ENCODE results near the gene GFPT1. TPM values are rescaled to one million over a fixed set of nuclear protein-coding genes. Genes with fewer than 3 reads are reported as not detected.

The GFPT1 gene
- total RNA-seq, 2 donors from 2014 or later: 46.3 to 55.1 TPM

GRCh38 chr2:69307579-69308064 is 79.4 kb downstream of the GFPT1 start:
- Mint-ChIP-seq H3K36me3 (ENCODE audit: insufficient read depth in 2 of 2) (peaks cover 0 to 6% of the 10 kb centered on the region in 2 donors), H3K9me3 (peaks cover 4 to 6% of the 10 kb centered on the region in 2 donors), H3K4me3 (peak overlapping the region; percentile 78 to 82), H3K27me3 (ENCODE audit: low read depth) (peaks cover 38% of the 10 kb centered on the region), H3K27ac (no peak overlapping the region), H3K4me1 (ENCODE audit: low read depth) (peaks cover 16% of the 10 kb centered on the region)
- DNase-seq (no peak), ATAC-seq (replicated peaks in 1 of 2) (no peak)

DNA sequence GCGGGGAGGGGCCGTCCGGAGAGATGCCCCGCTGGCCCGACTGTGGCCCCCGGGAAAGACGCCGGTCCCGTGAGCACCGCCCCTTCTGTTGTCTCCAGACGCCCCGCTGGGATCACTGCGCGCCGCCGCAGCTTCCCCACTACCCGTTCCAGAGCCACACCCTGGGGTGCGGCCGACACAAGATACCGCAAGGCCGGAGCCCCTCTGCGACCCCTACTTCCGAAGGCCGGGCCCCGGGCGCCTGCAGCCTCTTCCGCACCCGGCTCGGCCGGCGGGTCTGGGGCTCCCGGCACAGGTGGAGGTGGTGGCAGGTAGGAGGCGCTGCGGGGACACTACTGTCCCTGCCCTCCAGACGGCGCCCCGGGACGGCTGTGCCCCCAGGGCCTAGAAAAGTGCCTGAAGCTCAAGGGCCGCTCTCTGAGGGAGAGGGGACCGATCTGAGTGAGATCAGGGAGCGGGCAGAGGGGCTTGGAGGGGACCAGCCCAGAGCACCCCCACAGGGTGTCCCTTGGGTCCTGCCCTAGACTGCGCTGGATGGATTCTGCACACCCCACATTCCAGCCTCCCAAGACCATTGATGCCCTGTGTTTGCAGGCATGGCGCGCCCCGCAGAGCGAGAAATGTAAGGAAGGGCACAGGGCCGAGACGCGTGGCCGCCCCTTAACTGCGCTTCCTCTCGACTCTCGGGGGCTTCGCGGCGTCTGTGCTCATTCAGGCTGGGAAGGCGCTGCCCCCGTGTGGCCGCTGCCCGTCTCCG is 80.0 kb downstream of the GFPT1 start:
- Mint-ChIP-seq H3K4me3 (peak overlapping the region; percentile 78 to 82), H3K27me3 (ENCODE audit: low read depth) (peaks cover 38% of the 10 kb centered on the region), H3K9me3 (peaks cover 4 to 6% of the 10 kb centered on the region in 2 donors)

GRCh38 chr2:69306393-69306821 is 80.6 kb downstream of the GFPT1 start:
- H3K4me1 Mint-ChIP-seq (ENCODE audit: low read depth): peaks cover 16% of the 10 kb centered on the region
- ATAC-seq (replicated peaks in 1 of 2) (no peak), DNase-seq (no peak)
- H3K27ac Mint-ChIP-seq: no peak overlapping the region
- peaks cover 38% of the 10 kb centered on the region for H3K27me3 Mint-ChIP-seq (ENCODE audit: low read depth)
- peak overlapping the region; percentile 78 to 82 for H3K4me3 Mint-ChIP-seq
- H3K36me3 Mint-ChIP-seq (ENCODE audit: insufficient read depth in 2 of 2): peaks cover 0 to 6% of the 10 kb centered on the region in 2 donors
- peaks cover 4 to 6% of the 10 kb centered on the region in 2 donors for H3K9me3 Mint-ChIP-seq

More for the DNA sequence above, 80.0 kb downstream of the GFPT1 start:
- DNase-seq (peak; percentile 79 to 81), ATAC-seq (replicated peaks in 1 of 2) (peak; percentile 86)
- H3K27ac Mint-ChIP-seq: no peak overlapping the region
- peaks cover 0 to 6% of the 10 kb centered on the region in 2 donors for H3K36me3 Mint-ChIP-seq (ENCODE audit: insufficient read depth in 2 of 2)
- peaks cover 16% of the 10 kb centered on the region for H3K4me1 Mint-ChIP-seq (ENCODE audit: low read depth)

DNA sequence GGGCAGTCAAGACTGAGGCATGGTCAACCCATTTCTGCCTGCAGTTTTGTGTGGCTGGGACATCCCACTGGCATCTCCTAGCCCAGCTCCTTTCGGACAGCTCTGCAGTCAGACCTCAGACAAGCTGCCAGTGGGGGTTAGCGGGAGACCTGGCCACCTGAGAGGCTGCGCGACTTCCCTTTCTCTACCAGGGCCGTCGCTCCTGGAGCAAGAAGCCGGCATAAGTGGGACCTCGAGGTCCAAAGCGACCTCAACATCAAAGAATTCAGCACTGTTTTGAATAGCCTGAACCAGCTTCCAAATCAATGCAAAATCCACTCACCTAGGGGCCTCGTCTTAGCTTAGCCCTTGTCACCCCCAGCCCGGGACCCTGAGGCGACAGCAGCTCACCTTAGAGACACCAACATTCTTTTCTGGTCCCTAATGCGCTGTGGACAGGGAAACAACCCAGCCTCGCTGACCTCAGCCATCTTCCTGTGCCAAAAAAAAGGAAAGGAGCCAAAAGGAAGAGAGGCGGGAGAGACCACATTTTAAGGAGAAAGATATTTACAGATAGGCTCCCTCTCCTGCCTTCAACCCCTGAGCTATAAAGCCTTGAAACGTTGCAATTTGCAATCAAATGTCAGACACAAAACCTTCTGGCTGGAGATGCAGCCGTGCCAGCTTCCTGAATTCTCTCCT is 81.2 kb downstream of the GFPT1 start:
- H3K36me3 Mint-ChIP-seq (ENCODE audit: insufficient read depth in 2 of 2): peaks cover 0 to 6% of the 10 kb centered on the region in 2 donors
- DNase-seq (no peak), ATAC-seq (replicated peaks in 1 of 2) (no peak)
- H3K27ac Mint-ChIP-seq: no peak overlapping the region
- peaks cover 39% of the 10 kb centered on the region for H3K27me3 Mint-ChIP-seq (ENCODE audit: low read depth)
- H3K4me3 Mint-ChIP-seq: peak overlapping the region; percentile 78 to 82
- peaks cover 4 to 6% of the 10 kb centered on the region in 2 donors for H3K9me3 Mint-ChIP-seq
- peaks cover 16% of the 10 kb centered on the region for H3K4me1 Mint-ChIP-seq (ENCODE audit: low read depth)

DNA sequence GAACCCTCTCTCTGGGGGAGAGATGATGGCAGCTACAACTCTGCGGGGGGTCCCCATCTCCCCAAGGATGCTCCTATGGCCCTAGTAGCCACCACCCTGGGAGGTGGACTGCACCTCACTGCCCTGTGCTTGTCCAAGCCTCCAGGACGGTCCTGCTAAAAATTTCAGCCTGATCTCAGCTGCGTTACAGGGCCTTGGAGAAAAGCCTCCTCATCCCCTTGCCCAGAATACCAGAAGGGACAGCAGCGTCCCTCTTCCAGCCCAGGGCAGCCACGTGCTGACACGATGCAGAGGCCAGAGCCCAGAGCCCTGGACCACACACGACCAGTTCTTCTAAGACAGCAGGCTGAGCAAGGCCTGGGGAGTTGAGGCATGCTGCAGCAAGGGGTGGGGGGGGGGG is 81.9 kb downstream of the GFPT1 start:
- ATAC-seq (replicated peaks in 1 of 2) (no peak), DNase-seq (no peak)
- H3K36me3 Mint-ChIP-seq (ENCODE audit: insufficient read depth in 2 of 2): peaks cover 0 to 6% of the 10 kb centered on the region in 2 donors
- peaks cover 16% of the 10 kb centered on the region for H3K4me1 Mint-ChIP-seq (ENCODE audit: low read depth)
- H3K27me3 Mint-ChIP-seq (ENCODE audit: low read depth): peaks cover 46% of the 10 kb centered on the region
- no peak overlapping the region for H3K27ac Mint-ChIP-seq
- no peak overlapping the region for H3K4me3 Mint-ChIP-seq
- H3K9me3 Mint-ChIP-seq: peaks cover 4 to 6% of the 10 kb centered on the region in 2 donors

DNA sequence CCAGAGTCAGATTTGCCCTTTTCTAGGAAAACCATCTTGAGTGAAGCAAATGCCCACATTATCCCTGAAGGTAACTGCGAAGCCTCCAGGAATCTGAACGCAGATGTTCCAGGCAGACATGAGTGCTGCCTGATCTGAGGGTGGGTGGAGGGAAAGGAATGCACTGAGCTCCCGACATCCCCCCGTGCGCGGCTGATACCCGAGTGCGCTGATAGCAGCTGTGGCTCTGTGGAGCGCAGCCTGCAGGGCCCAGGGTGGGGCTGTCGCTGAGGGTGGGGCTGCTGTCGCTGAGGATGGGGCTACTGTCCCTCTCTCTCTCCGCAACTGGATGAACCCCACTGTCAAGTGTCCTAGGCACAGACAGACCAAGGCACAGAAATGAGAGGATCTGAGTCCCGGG is 82.4 kb downstream of the GFPT1 start:
- H3K27ac Mint-ChIP-seq: no peak overlapping the region
- H3K27me3 Mint-ChIP-seq (ENCODE audit: low read depth): peaks cover 51% of the 10 kb centered on the region
- peaks cover 0 to 6% of the 10 kb centered on the region in 2 donors for H3K36me3 Mint-ChIP-seq (ENCODE audit: insufficient read depth in 2 of 2)

GRCh38 chr2:69300650-69301049 is 86.4 kb downstream of the GFPT1 start:
- Mint-ChIP-seq H3K4me1 (ENCODE audit: low read depth) (no peaks in the 10 kb centered on the region), H3K9me3 (peaks cover 4 to 6% of the 10 kb centered on the region in 2 donors), H3K4me3 (no peak overlapping the region), H3K36me3 (ENCODE audit: insufficient read depth in 2 of 2) (peaks cover 0 to 6% of the 10 kb centered on the region in 2 donors), H3K27me3 (ENCODE audit: low read depth) (peaks cover 38% of the 10 kb centered on the region), H3K27ac (no peak overlapping the region)
- DNase-seq (no peak), ATAC-seq (replicated peaks in 1 of 2) (no peak)

More for the DNA sequence above, 82.4 kb downstream of the GFPT1 start:
- peaks cover 16% of the 10 kb centered on the region for H3K4me1 Mint-ChIP-seq (ENCODE audit: low read depth)
- H3K9me3 Mint-ChIP-seq: peaks cover 4 to 6% of the 10 kb centered on the region in 2 donors
- no peak for ATAC-seq (replicated peaks in 1 of 2)
- DNase-seq: no peak
- H3K4me3 Mint-ChIP-seq: no peak overlapping the region

GRCh38 chr2:69299772-69300516 is 87.1 kb downstream of the GFPT1 start:
- Mint-ChIP-seq H3K4me3 (no peak overlapping the region), H3K9me3 (peaks cover 4 to 6% of the 10 kb centered on the region in 2 donors), H3K27me3 (ENCODE audit: low read depth) (peaks cover 38% of the 10 kb centered on the region), H3K36me3 (ENCODE audit: insufficient read depth in 2 of 2) (peaks cover 0 to 6% of the 10 kb centered on the region in 2 donors), H3K4me1 (ENCODE audit: low read depth) (no peaks in the 10 kb centered on the region), H3K27ac (no peak overlapping the region)
- DNase-seq: no peak
- ATAC-seq (replicated peaks in 1 of 2): no peak

- Mint-ChIP-seq H3K36me3 (ENCODE audit: insufficient read depth in 2 of 2) (peaks cover 0 to 1% of the 10 kb centered on the region in 2 donors), H3K27me3 (ENCODE audit: low read depth) (peaks cover 36% of the 10 kb centered on the region), H3K9me3 (peaks cover 0 to 1% of the 10 kb centered on the region in 2 donors), H3K4me3 (no peak overlapping the region), H3K4me1 (ENCODE audit: low read depth) (no peaks in the 10 kb centered on the region), H3K27ac (no peak overlapping the region)
- ATAC-seq (replicated peaks in 1 of 2): no peak
- DNase-seq: no peak
These were observed 88.2 kb downstream of the GFPT1 start for GRCh38 chr2:69298862-69299261.

- no peak overlapping the region for H3K4me3 Mint-ChIP-seq
- DNase-seq: no peak
- H3K4me1 Mint-ChIP-seq (ENCODE audit: low read depth): no peaks in the 10 kb centered on the region
- ATAC-seq (replicated peaks in 1 of 2): peak; percentile 5 to 37
- no peak overlapping the region for H3K27ac Mint-ChIP-seq
- no peaks in the 10 kb centered on the region for H3K36me3 Mint-ChIP-seq (ENCODE audit: insufficient read depth in 2 of 2)
- peaks cover 30% of the 10 kb centered on the region for H3K27me3 Mint-ChIP-seq (ENCODE audit: low read depth)
- H3K9me3 Mint-ChIP-seq: peaks cover 0 to 1% of the 10 kb centered on the region in 2 donors
These were observed 88.8 kb downstream of the GFPT1 start for GRCh38 chr2:69298261-69298660.

DNA sequence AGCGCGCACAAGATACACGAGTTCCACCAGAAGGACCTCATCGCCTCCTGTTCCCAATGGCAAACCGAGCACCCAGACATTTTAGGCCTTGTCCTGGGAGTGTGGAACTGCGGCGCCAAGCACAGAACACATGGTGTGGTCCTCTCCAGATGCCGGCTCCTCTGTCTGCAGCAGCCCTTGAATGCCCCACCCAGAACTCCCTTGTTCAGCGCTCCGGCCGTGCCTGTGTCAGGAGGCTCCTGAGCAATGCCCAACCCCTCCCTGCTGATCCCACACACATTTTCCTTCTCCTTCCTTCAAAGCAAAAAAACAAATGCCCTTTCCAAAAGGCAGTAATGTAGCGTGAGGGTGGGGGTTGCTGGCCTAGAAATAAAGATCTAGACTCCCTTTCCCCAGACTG is 89.8 kb downstream of the GFPT1 start:
- Mint-ChIP-seq H3K27me3 (ENCODE audit: low read depth) (peaks cover 23% of the 10 kb centered on the region), H3K27ac (no peak overlapping the region), H3K36me3 (ENCODE audit: insufficient read depth in 2 of 2) (no peaks in the 10 kb centered on the region), H3K4me3 (no peak overlapping the region), H3K9me3 (no peaks in the 10 kb centered on the region), H3K4me1 (ENCODE audit: low read depth) (no peaks in the 10 kb centered on the region)
- ATAC-seq (replicated peaks in 1 of 2) (no peak), DNase-seq (no peak)

DNA sequence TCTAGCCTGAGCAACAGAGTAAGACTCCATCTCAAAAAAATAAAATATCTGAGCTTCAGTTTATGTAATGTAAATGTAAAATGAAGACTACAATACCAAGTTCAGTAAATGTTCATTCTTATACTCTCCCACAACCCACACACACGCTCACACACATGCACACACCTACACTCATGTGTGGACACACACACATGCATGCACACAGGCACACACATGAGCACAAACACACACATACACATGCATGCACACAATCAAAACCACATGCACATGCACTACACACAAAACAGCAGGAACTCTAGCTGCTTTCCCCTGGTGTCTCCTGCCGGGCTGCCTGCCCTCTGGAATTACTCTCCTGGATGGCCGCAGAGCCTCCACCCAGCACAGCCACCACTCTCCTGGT is 90.6 kb downstream of the GFPT1 start:
- no peak overlapping the region for H3K4me3 Mint-ChIP-seq
- H3K27me3 Mint-ChIP-seq (ENCODE audit: low read depth): peaks cover 23% of the 10 kb centered on the region
- H3K4me1 Mint-ChIP-seq (ENCODE audit: low read depth): no peaks in the 10 kb centered on the region
- ATAC-seq (replicated peaks in 1 of 2): no peak
- H3K36me3 Mint-ChIP-seq (ENCODE audit: insufficient read depth in 2 of 2): no peaks in the 10 kb centered on the region
- DNase-seq: no peak
- no peak overlapping the region for H3K27ac Mint-ChIP-seq
- no peaks in the 10 kb centered on the region for H3K9me3 Mint-ChIP-seq

DNA sequence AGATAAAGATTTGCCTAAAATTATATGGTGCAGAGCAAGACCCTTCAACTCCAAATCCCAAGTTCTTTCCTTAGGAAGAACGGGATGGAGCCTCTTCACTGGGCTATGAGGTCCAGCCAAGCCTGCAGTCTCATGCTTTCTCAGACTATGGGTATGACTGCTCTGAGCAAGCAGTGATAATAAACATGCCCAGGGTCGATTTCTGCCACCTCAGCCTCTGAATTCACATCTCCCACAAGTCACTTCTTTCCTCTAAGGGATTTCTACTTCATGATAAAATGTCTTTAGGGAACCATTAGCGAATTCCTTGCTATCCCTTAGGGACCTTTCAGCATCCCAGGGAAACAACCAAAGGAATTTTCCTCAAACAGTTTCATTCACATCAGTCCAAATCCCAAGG is 94.8 kb downstream of the GFPT1 start:
- Mint-ChIP-seq H3K9me3 (no peaks in the 10 kb centered on the region), H3K4me3 (no peak overlapping the region), H3K27ac (no peak overlapping the region), H3K4me1 (ENCODE audit: low read depth) (no peaks in the 10 kb centered on the region), H3K27me3 (ENCODE audit: low read depth) (peaks cover 15% of the 10 kb centered on the region), H3K36me3 (ENCODE audit: insufficient read depth in 2 of 2) (no peaks in the 10 kb centered on the region)
- ATAC-seq (replicated peaks in 1 of 2) (no peak), DNase-seq (no peak)

Data from activated T-cell treated with anti-CD3 and anti-CD28 coated beads, Interleukin-2, amount 50 U/mL, for 72 hours (primary cell).